ENCODE results near the gene HIRIP3.

- TF ChIP-seq, protein P1, sequence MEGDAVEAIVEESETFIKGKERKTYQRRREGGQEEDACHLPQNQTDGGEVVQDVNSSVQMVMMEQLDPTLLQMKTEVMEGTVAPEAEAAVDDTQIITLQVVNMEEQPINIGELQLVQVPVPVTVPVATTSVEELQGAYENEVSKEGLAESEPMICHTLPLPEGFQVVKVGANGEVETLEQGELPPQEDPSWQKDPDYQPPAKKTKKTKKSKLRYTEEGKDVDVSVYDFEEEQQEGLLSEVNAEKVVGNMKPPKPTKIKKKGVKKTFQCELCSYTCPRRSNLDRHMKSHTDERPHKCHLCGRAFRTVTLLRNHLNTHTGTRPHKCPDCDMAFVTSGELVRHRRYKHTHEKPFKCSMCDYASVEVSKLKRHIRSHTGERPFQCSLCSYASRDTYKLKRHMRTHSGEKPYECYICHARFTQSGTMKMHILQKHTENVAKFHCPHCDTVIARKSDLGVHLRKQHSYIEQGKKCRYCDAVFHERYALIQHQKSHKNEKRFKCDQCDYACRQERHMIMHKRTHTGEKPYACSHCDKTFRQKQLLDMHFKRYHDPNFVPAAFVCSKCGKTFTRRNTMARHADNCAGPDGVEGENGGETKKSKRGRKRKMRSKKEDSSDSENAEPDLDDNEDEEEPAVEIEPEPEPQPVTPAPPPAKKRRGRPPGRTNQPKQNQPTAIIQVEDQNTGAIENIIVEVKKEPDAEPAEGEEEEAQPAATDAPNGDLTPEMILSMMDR (IDR thresholded peaks at IDR 0.05): no peak
- no peak for TF ChIP-seq POLR2A (IDR thresholded peaks at IDR 0.05)
Observed at GRCh38 chr16:30009085-30009862, 13.9 kb upstream of the HIRIP3 start.

Measured in right lobe of liver (tissue), 4 donors.